ENCODE measurements around the gene ZNF555. TPM values are rescaled to one million over a fixed set of nuclear protein-coding genes. Genes with fewer than 3 reads are reported as not detected.

ZNF555 gene
- total RNA-seq, 2 experiments from 2014 or later = 2.3 to 2.4 TPM

GRCh38 chr19:2905918-2906519 lies 64.7 kb downstream of the ZNF555 start:
- H3K27ac ChIP-seq (ENCODE audit: low read depth in 1 of 2, low read length in 2 of 2) = no peak overlapping the region
- DNase-seq (no peak), ATAC-seq (ENCODE audit: poor library complexity) (no peak)
- no peaks in the 10 kb centered on the region for H3K9me3 ChIP-seq (ENCODE audit: control insufficient read depth in 1 of 2, insufficient read depth in 1 of 2, low read length in 2 of 2)
- CTCF ChIA-PET = no interaction called here
- no peaks in the 10 kb centered on the region for H3K27me3 ChIP-seq (ENCODE audit: control insufficient read depth in 1 of 2, insufficient read depth in 2 of 2, low read length in 2 of 2)
- Mint-ChIP-seq H3K9me3 (no peaks in the 10 kb centered on the region), H3K4me1 (ENCODE audit: low read depth) (peaks cover 15% of the 10 kb centered on the region), H3K4me3 (no peak overlapping the region), H3K27ac (no peak overlapping the region), H3K36me3 (ENCODE audit: low read depth) (no peaks in the 10 kb centered on the region), H3K27me3 (no peaks in the 10 kb centered on the region)
- H3K4me1 ChIP-seq (ENCODE audit: insufficient read depth, low read length) = peaks cover 11% of the 10 kb centered on the region
- intact Hi-C loops (cut with DNase I, micrococcal nuclease) = no loop called here
- no peak overlapping the region for H3K4me3 ChIP-seq (ENCODE audit: low read length)
- no peaks in the 10 kb centered on the region for H3K36me3 ChIP-seq (ENCODE audit: insufficient read depth, low read length)
- POLR2A ChIA-PET = interaction anchor here (0.6 kb wide), 1 partner anchor 1253 kb away, joined by 3 read pairs; no protein-coding TSS in a partner anchor
- TF ChIP-seq, protein P1, sequence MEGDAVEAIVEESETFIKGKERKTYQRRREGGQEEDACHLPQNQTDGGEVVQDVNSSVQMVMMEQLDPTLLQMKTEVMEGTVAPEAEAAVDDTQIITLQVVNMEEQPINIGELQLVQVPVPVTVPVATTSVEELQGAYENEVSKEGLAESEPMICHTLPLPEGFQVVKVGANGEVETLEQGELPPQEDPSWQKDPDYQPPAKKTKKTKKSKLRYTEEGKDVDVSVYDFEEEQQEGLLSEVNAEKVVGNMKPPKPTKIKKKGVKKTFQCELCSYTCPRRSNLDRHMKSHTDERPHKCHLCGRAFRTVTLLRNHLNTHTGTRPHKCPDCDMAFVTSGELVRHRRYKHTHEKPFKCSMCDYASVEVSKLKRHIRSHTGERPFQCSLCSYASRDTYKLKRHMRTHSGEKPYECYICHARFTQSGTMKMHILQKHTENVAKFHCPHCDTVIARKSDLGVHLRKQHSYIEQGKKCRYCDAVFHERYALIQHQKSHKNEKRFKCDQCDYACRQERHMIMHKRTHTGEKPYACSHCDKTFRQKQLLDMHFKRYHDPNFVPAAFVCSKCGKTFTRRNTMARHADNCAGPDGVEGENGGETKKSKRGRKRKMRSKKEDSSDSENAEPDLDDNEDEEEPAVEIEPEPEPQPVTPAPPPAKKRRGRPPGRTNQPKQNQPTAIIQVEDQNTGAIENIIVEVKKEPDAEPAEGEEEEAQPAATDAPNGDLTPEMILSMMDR (IDR thresholded peaks at IDR 0.05) = no peak

- CTCF ChIA-PET = no interaction called here
- Mint-ChIP-seq H3K36me3 (ENCODE audit: low read depth) (peaks cover 3% of the 10 kb centered on the region), H3K27ac (no peak overlapping the region), H3K9me3 (no peaks in the 10 kb centered on the region), H3K4me3 (no peak overlapping the region), H3K4me1 (ENCODE audit: low read depth) (peaks cover 12% of the 10 kb centered on the region), H3K27me3 (no peaks in the 10 kb centered on the region)
- TF ChIP-seq, protein P1 (IDR thresholded peaks at IDR 0.05) = no peak
- POLR2A ChIA-PET = interaction anchor here (0.6 kb wide), 1 partner anchor 1254 kb away, joined by 3 read pairs; no protein-coding TSS in a partner anchor
- DNase-seq (no peak), ATAC-seq (ENCODE audit: poor library complexity) (no peak)
- no peak overlapping the region for H3K27ac ChIP-seq (ENCODE audit: low read depth in 1 of 2, low read length in 2 of 2)
- peaks cover 4% of the 10 kb centered on the region for H3K4me1 ChIP-seq (ENCODE audit: insufficient read depth, low read length)
- H3K36me3 ChIP-seq (ENCODE audit: insufficient read depth, low read length) = no peaks in the 10 kb centered on the region
- H3K4me3 ChIP-seq (ENCODE audit: low read length) = no peak overlapping the region
- intact Hi-C loops (cut with DNase I, micrococcal nuclease) = no loop called here
- H3K9me3 ChIP-seq (ENCODE audit: control insufficient read depth in 1 of 2, insufficient read depth in 1 of 2, low read length in 2 of 2) = no peaks in the 10 kb centered on the region
- no peaks in the 10 kb centered on the region for H3K27me3 ChIP-seq (ENCODE audit: control insufficient read depth in 1 of 2, insufficient read depth in 2 of 2, low read length in 2 of 2)
Observed at GRCh38 chr19:2906631-2907195, 65.4 kb downstream of the ZNF555 start.

Other genes starting within 250 kb of the ZNF555 start
- gene GNG7, start 138.8 kb upstream of the ZNF555 start, total RNA-seq = 1 to 10 TPM; 5.2 to 5.7 TPM
- gene DIRAS1, start 120.1 kb upstream of the ZNF555 start, total RNA-seq = not detected
- 1 to 10 TPM; 7.6 to 7.9 TPM for gene SLC39A3, start 101.5 kb upstream of the ZNF555 start, total RNA-seq
- 10 to 100 TPM; 28.3 to 29.7 TPM for gene SGTA, start 58.2 kb upstream of the ZNF555 start, total RNA-seq
- gene THOP1, start 56.0 kb upstream of the ZNF555 start, total RNA-seq = 10 to 100 TPM; 26.6 to 27.3 TPM
- 1 to 10 TPM; 3.5 to 3.6 TPM for gene ZNF554, start 21.6 kb upstream of the ZNF555 start, total RNA-seq
- gene ZNF556, start 25.9 kb downstream of the ZNF555 start, total RNA-seq = not detected
- gene ZNF57, start 59.5 kb downstream of the ZNF555 start, total RNA-seq = under 1 TPM; 0.47 to 0.82 TPM
- 1 to 10 TPM; 2.0 to 2.4 TPM for gene ZNF77, start 103.5 kb downstream of the ZNF555 start, total RNA-seq
- gene TLE6, start 136.1 kb downstream of the ZNF555 start, total RNA-seq = not detected
- 10 to 100 TPM; 23.9 to 25.0 TPM for gene TLE2, start 187.8 kb downstream of the ZNF555 start, total RNA-seq
- gene TLE5, start 221.0 kb downstream of the ZNF555 start, total RNA-seq = 100 to 1,000 TPM; 722 to 793 TPM